CD4-positive, alpha-beta T cell treated with Interleukin-4 for 1 hour (primary cell): ENCODE data around the gene LRRC26.

Experiments used
- DNase-seq, 2 donors: peaks; one replicate each; pipeline ENCODE4 v3.0.0-alpha.2; 2020 to 2022

Gene LRRC26

DNA sequence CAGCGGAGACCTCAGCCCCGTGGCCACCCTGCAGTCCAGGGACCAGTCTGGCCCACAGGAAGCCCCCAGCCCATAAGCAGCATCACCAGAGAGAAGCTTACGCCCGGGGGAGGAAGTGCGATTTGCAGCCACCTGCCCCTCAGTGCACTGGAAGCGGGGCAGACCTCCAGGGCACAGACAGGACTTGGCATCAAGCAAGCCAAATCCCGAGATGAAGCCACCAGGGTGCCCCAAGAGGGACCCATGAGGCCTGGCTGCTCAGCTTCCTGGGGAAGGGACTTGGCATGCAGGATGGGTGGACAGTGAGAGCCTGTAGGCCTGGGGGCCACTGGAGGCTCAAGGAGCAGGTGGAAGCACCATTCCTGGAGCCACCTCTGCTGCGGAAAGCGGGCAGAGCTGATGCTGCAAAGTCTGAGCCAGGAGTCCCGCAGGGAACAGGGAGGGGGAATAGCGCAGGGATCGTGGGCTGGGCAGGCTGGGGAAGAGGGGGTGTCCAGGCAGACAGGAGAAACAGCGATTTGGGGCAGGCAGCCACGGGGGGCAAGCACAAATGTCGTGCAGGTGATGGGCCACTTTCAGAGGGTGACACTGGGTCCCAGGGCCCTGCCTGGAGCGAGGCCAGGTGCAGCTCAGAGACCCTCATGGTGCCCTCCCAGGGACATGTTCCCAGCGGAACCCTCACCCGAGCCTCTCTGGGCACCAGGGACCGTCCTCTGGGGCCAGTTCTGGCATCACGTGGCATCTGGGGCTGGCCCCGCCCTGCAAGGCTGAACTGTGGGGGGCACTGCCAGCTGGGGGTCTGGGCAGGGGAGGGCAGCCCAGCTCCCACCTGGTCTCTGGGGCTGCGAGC, 3.2 kb downstream of the LRRC26 start:
- DNase-seq = no peak

DNA sequence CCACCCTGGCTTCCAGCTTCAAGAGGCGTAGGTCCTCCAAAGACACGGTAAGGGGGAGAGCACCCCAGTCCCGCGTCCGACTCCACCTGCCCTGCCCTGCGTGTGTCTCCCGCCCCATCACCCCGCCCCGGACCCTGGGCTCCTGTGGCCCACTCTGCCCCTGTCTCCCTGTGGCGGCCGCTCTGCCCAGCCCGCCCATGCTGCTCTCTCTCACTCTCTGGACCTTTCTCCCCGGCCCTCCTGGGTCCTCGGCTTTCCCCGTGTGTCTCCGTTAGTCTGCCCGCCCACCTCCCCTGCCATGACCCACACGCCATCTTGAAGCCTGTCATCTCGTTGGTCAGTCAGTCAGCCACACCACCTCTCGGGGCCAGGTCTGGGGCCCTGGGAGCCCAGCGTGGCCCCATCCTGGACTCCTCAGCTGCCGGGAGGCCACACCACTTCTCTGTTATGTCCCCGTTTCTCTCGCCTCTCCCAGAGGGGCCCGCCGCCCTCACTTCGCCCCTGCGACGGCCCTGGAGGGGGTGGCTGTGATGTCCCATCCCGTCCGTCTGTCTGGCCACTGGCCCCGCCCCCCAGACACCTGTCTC, 4.5 kb downstream of the LRRC26 start:
- no peak for DNase-seq

DNA sequence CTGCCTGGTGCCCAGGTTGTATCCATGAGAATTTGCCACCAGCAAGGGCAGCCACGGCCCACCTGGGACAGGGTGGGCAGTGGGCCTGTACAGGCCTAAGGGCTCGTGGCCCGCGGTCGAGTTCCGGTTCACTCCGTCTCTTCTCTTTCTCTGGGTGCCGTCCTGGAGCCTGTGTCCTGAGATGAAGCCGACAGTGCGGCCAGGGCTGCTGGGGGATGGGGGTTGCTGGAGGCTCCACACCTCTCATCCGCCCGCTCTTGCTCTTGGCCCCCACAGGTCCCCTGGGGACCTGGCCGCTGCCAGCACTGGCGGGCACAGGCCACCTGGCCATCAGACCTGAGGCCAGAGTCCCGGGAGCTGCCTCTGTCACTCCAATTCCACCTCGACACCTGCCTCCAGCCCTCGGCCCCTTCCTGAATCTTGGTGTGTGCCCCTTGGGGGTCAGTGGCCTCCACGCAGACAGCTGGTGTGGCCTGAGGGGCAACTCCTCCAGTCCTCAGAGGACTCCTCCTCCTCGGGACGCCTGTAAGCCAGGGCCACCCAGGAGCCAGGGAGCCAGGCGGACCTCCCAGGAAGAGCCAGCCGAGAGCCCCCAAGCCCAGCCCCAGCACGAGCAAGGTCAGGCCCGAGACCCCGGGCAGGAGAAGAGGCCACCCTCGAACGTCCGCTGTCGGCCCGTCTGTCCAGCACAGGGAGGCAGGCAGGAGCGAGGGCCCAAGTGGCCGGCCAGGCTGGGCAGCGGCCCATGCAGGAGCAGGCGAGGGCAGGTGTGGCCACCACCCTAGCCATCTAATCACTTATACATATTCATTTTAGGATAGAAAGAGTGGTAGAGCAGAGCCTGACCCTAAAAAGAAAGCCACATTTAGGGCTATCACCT, 5.2 kb downstream of the LRRC26 start:
- no peak for DNase-seq

DNA sequence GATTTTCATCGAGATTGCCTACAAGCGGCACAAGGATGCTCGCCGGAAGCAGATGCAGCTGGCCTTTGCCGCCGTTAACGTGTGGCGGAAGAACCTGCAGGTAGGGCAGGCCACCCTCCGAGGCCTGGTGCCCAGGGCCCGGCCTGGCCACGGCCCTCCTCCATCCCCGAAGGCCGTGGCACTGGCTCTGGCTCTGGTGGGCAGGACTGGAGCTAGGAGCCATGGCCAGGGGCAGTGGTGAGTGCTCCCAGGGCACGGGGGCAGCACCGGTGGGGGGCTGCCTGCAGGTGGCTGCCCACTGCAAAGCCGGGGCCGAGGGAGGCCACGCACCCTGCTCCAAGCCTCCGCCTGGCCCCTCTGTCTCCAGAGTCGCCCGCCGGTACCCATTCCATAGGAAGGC, 6.0 kb downstream of the LRRC26 start:
- DNase-seq = no peak

DNA sequence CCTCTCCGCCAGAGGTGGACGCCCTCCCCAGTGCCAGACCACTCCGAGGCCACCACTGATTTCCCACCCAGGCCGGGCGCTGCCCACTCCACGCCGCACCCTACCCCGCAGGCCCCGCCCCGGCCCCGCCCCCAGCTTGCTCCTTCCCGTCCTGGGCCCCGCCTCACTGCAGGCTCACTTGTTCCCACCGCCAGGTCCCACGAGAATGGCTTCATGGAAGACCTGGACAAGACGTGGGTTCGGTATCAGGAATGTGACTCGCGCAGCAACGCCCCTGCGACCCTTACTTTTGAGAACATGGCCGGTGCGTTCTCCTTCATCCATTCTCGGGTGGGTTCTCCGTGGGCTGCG, 6.5 kb downstream of the LRRC26 start:
- DNase-seq = no peak

DNA sequence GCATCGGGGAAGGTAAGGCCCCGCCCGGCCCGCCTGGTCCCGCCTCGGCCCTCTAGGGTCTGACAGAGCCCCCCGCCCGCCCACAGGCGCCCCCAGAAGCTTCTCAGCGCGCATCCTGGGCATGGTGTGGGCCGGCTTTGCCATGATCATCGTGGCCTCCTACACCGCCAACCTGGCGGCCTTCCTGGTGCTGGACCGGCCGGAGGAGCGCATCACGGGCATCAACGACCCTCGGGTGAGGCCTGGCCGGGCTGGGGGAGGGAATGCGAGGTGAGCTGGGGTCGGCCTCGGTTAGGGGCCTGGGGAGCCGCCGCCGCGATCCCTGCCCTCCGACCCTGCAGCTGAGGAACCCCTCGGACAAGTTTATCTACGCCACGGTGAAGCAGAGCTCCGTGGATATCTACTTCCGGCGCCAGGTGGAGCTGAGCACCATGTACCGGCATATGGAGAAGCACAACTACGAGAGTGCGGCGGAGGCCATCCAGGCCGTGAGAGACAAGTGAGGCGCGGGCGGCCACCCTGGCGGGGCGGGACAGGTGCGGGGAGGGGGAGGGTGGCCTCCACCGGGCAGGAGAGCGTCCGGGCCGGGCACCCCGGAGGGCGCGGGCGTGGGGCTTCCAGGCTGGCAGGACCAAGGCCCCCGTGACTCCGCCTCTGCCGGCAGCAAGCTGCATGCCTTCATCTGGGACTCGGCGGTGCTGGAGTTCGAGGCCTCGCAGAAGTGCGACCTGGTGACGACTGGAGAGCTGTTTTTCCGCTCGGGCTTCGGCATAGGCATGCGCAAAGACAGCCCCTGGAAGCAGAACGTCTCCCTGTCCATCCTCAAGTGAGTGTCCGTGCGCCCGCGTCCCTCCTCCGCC, 7.1 kb downstream of the LRRC26 start:
- no peak for DNase-seq

DNA sequence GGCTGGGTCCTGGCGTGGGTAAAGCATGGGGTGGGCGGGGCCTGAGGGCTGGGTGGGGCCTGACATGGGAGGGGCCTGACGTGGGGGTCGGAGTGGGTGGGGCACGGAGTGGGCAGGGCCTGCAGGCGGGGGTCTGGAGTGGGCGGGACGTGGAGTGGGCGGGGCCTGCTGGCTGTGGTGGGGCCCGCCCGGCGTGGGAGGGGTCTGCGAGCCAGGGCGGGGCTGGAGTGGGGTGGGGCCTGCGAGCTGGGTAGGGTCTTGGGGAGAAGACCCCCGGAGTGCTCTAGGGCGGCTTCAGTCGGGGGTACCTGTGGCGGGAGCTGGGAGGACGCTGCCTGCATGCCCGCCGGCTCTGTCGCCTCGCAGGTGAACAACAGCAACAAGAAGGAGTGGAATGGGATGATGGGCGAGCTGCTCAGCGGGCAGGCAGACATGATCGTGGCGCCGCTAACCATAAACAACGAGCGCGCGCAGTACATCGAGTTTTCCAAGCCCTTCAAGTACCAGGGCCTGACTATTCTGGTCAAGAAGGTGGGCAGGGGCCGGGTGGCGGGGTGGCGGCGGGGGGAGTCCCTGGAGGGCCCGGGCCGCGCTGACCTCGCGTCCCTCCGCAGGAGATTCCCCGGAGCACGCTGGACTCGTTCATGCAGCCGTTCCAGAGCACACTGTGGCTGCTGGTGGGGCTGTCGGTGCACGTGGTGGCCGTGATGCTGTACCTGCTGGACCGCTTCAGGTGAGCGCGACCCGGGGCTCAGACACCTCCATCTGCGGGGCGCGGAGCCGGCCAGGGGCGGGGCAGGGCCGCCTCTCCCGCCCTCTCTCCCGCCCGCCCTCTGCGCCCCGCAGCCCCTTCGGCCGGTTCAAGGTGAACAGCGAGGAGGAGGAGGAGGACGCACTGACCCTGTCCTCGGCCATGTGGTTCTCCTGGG, 8.0 kb downstream of the LRRC26 start:
- no peak for DNase-seq

DNA sequence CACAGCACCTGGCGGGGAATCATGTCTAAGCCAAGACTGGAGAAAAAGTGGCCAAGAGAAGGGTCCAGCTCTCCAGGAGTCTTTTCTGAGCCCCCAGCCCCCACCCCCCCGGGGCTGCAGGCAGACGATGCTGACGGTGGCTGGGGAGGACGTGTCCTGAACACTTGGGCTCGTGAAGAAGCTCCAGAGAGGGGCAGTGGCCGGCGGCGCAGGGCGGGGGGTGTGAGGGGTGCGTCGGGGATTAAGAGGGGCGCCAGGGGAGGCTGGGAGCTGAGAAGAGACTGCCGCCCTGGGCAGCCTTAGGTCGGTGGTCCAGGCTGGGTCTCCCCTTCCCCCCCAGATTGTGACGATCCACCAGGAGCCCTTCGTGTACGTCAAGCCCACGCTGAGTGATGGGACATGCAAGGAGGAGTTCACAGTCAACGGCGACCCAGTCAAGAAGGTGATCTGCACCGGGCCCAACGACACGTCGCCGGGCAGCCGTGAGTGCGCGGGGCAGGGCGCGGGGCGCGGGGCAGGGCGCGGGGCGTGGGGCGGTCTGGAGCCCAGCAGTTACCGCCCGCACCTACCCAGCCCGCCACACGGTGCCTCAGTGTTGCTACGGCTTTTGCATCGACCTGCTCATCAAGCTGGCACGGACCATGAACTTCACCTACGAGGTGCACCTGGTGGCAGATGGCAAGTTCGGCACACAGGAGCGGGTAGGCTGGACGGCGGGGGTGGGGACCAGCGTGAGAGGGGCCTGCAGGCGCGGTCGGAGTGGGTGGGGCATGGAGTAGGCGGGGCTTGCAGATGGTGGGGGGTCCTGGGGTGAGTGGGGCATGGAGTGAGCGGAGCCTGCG, 8.9 kb downstream of the LRRC26 start:
- DNase-seq = no peak

DNA sequence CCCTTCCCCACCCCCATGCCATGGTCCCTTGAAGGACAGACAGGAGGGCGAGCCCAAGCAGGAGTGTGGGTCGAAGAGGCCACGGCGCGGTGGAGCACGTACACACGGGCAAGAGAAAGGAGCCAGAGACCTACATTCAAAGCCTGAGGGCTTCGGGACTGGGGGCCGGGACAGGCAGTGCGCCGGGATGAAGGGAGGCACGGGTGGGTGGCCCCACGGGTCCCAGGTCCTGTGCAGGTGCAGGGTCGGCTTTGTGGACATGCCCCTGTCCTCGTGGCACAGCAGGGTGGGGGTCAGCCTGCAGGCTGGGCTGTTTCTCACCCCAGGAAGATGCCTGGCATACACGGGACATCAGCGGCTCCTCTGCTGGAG, 9.8 kb downstream of the LRRC26 start:
- DNase-seq = no peak

DNA sequence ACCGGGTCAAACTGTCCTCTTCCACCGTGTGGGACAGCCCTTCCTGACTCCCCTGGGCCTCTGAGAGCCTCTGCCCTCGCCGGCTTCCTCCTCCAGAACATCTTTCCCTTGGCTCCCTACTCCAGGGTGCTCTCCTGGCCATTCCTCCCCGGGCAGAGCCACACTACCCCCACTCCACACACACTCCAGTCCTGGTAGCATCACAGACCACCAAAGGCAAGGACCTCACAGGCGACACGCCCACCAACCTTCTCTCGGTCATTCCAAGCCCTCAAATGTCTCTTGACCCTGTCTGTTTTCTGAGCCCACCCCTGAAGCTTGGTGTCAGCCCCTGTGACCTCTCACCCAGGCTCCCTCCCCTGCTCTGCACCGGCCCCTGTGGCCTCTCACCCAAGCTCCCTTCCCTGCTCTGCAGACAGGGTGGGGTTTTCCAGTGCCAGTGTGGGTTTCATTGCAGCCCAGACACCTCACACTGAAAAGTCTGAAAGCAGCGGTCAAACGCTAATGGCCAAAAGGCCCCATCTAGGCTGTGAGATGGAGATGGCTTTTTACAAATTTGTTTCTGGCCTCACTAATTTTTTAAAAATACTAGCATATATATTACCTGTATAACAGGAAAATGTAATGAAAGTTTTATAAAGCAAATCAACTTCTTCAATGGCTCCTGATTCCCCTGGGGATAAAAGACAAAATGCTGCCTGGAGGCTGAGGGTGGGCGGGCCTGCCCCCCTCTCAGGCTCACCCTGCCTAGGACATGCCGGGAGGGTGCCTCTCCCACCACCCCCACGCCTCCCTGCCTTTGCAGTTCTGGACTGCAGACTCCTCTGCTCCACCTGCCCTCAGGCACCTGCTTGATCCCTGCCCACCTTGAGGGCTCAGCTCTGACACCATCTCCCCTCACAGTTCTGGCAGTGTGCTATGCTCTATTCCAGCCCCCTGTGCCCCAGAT, 10.5 kb downstream of the LRRC26 start:
- DNase-seq = no peak

DNA sequence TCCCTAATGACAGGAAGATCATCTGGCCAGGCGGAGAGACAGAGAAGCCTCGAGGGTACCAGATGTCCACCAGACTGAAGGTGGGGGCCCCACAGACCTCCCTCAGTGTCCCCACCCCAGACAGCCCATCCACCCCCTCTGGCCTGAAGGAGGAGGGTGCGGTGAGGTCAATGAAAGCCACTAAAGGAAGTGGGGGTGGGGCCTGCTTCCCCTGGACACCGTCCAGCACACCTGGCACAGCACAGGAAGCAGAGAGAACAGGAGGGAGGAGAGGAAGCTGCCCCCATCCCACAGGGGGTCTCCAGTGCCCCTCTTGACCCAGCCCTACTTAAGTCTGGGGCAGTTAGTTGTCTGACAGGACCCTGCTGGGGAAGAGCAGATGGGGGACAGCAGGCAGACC, 11.2 kb downstream of the LRRC26 start:
- DNase-seq = no peak

DNA sequence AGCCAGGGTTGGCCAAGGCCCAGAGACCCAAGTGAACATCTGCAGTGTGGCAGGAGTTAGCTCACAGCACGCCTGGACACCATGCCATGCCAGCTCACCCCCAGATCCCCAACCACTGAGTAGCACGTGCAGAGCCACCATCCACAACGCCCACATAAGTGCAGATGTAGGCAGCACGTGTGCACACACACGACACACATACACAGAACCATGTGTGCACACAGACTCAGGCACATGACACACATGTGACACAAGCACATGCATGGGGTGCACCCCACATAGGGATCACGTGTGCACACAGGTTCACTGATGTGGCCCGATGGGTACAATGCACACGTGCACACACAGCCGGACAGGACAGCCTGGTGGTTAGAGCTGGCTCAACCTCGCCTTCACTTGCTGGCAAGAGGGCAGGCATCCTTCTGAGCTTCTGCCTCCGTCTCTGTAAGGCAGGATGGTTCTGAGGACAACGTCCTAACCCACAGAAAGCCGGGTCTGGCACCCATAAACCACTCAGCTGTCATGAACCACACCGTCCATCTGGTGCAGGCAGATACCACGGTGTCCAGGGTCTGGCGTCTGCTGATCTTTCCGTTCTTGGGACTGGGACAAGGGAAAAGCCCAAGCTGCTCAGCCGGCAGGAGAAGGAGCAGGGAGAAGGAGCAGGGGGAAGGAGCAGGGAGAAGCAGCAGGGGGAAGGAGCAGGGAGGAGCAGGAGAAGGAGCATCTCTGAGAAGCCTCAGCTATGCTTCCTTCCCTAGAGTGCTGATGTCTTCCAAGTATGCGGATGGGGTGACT, 12.0 kb downstream of the LRRC26 start:
- DNase-seq = no peak

DNA sequence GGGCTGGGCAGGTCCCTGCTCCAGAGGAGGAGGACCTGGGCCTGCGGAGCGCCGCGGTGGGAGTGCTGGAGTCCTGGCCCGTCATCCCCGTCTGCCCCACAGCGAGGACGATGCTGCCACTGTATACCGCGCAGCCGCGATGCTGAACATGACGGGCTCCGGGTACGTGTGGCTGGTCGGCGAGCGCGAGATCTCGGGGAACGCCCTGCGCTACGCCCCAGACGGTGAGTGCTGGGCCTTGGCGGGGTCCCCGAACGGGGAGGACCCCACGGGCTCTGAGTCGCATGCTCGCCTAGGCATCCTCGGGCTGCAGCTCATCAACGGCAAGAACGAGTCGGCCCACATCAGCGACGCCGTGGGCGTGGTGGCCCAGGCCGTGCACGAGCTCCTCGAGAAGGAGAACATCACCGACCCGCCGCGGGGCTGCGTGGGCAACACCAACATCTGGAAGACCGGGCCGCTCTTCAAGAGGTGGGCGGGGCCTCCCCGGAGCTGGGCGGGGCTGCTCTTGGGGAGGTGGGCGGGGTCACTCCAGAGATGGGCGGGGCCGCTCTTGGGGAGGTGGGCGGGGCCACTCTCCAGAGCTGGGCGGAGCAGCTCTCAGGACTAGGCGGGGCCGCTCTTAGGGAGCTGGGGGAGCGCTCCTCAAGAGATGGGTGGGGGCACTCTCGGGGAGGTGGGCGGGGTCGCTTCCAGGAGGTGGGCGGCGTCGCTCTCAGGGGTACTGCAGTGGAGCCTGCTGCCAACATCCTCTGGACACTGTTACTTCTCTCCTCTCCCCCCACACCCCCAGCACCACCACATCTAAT, 13.1 kb downstream of the LRRC26 start:
- DNase-seq = peak; percentile 44 to 55

DNA sequence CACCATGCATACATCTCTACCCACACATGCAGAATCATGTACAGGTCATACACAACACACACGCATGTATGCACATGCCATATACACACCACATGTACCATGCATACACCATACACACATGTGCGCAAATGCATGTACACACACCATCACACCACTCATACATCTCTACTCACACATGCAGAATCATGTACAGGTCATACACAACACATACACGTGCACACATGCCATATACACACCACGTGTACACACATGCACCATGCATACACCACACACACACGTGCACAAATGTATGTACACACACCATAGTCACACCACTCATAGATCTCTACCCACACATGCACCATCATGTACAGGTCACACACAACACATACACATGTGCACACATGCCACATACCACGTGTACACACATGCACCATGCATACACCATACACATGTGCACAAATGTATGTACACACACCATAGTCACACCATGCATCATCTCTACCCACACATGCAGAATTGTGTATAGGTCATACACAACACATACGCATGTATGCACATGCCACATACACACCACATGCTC, 16.9 kb downstream of the LRRC26 start:
- DNase-seq = no peak

DNA sequence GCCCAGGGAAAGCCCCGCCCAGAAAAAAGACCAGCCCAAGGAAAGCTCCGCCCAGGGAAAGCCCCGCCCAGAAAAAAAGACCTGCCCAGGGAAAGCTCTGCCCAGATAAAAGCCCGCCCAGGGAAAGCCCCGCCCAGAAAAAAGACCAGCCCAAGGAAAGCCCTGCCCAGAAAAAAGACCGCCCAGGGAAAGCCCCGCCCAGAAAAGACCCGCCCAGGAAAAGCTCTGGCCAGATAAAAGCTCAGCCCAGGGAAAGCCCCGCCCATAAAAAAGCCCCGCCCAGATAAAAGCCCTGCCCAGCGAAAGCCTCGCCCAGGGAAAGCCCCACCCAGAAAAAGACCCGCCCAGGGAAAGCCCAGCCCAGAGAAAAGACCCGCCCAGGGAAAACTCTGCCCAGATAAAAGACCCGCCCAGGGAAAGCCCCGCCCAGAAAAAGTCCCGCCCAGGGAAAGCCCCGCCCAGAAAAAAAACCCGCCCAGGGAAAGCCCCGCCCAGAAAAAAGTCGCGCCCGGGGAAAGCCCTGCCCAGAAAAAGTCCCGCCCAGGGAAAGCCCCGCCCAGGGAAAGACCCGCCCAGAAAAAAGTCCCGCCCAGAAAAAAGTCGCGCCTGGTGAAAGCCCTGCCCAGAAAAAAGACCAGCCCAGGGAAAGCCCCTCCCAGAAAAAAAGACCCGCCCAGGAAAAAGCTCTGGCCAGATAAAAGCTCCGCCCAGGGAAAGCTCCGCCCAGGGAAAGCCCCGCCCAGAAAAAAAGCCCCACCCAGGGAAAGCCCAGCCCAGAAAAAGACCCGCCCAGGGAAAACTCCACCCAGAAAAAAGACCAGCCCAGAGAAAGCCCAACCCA, 19.0 kb downstream of the LRRC26 start:
- DNase-seq = peak; percentile 50 to 57

DNA sequence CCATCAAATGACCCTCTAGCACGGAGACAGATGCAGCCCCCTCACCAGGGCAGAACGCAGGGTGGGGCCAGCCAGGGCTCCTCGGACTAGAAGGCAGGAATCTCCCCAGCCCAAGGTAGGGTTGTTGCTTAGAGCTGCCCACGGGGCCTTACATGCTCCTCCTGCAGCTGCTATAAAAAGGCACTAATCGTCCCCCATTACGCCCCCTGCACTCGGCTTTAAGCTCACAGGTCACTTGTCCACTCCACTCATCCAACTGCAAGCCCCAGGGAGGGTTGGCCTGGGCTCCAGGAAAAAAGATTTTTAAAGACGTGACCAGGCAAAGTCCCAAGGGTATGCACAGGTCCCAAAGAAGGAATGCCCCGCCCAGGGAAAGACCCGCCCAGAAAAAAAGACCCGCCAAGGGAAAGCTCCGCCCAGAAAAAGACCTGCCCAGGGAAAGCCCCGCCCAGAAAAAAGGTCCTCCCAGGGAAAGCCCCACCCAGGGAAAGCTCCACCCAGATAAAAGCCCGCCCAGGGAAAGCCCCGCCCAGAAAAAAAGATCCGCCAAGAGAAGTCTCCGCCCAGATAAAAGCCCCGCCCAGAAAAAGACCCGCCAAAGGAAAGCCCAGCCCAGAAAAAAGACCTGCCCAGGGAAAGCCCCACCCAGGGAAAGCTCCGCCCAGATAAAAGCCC, 19.8 kb downstream of the LRRC26 start:
- DNase-seq = no peak
